ENCODE measurements around the gene SLC23A2. TPM values are rescaled to one million over a fixed set of nuclear protein-coding genes. Genes with fewer than 3 reads are reported as not detected.
"Not testable (repeated sequence)": the region's sequence is repeated elsewhere in the genome, so short reads cannot be mapped to it uniquely, and the experiment has no call there.

Gene SLC23A2
- total RNA-seq, 2 experiments from 2014 or later, result 12.9 to 14.1 TPM

GRCh38 chr20:4937407-4938319, 63.6 kb downstream of the SLC23A2 start:
- H3K36me3 Mint-ChIP-seq (ENCODE audit: low read depth), result no peaks in the 10 kb centered on the region
- no peak for DNase-seq
- no peak overlapping the region for H3K4me3 Mint-ChIP-seq
- no peaks in the 10 kb centered on the region for H3K27me3 Mint-ChIP-seq
- H3K27ac Mint-ChIP-seq, result no peak overlapping the region
- no peaks in the 10 kb centered on the region for H3K9me3 Mint-ChIP-seq
- peaks cover 3% of the 10 kb centered on the region for H3K4me1 Mint-ChIP-seq
- CTCF ChIA-PET, result interaction anchor here (0.7 to 1.1 kb wide), 5 partner anchors 12 to 299 kb away, joined by 3 to 4 read pairs (median 3); no protein-coding TSS in a partner anchor
- POLR2A ChIA-PET, result no interaction called here

GRCh38 chr20:4936851-4937406, 64.4 kb downstream of the SLC23A2 start:
- H3K27ac Mint-ChIP-seq, result no peak overlapping the region
- no peak overlapping the region for H3K4me3 Mint-ChIP-seq
- peaks cover 3% of the 10 kb centered on the region for H3K36me3 Mint-ChIP-seq (ENCODE audit: low read depth)
- ChIA-PET CTCF (no interaction called here), POLR2A (no interaction called here)
- no peaks in the 10 kb centered on the region for H3K4me1 Mint-ChIP-seq
- H3K27me3 Mint-ChIP-seq, result no peaks in the 10 kb centered on the region
- DNase-seq, result no peak
- no peaks in the 10 kb centered on the region for H3K9me3 Mint-ChIP-seq

GRCh38 chr20:4936392-4936850, 64.9 kb downstream of the SLC23A2 start:
- ChIA-PET POLR2A (no interaction called here), CTCF (no interaction called here)
- no peak for DNase-seq
- Mint-ChIP-seq H3K9me3 (no peaks in the 10 kb centered on the region), H3K4me3 (no peak overlapping the region), H3K4me1 (no peaks in the 10 kb centered on the region), H3K27ac (no peak overlapping the region), H3K27me3 (no peaks in the 10 kb centered on the region), H3K36me3 (ENCODE audit: low read depth) (peaks cover 3% of the 10 kb centered on the region)

GRCh38 chr20:4932061-4932460, 69.2 kb downstream of the SLC23A2 start:
- H3K27me3 Mint-ChIP-seq, result no peaks in the 10 kb centered on the region
- no peak for DNase-seq
- H3K4me3 Mint-ChIP-seq, result no peak overlapping the region
- no peaks in the 10 kb centered on the region for H3K9me3 Mint-ChIP-seq
- peaks cover 3% of the 10 kb centered on the region for H3K36me3 Mint-ChIP-seq (ENCODE audit: low read depth)
- H3K4me1 Mint-ChIP-seq, result peaks cover 10% of the 10 kb centered on the region
- CTCF ChIA-PET, result interaction anchor here (0.6 to 1.6 kb wide), 2 partner anchors 16 to 38 kb away, joined by 3 to 4 read pairs; no protein-coding TSS in a partner anchor
- POLR2A ChIA-PET, result no interaction called here
- no peak overlapping the region for H3K27ac Mint-ChIP-seq

- no peak for DNase-seq
- H3K27me3 Mint-ChIP-seq, result no peaks in the 10 kb centered on the region
- no peak overlapping the region for H3K27ac Mint-ChIP-seq
- H3K36me3 Mint-ChIP-seq (ENCODE audit: low read depth), result peaks cover 8% of the 10 kb centered on the region
- peaks cover 16% of the 10 kb centered on the region for H3K4me1 Mint-ChIP-seq
- CTCF ChIA-PET, result interaction anchor here (1.7 kb wide), 1 partner anchor 26 kb away, joined by 4 read pairs; no protein-coding TSS in a partner anchor
- POLR2A ChIA-PET, result no interaction called here
- no peaks in the 10 kb centered on the region for H3K9me3 Mint-ChIP-seq
- no peak overlapping the region for H3K4me3 Mint-ChIP-seq
Observed at GRCh38 chr20:4929686-4930397, 71.5 kb downstream of the SLC23A2 start.

GRCh38 chr20:4926531-4927156, 74.7 kb downstream of the SLC23A2 start:
- ChIA-PET POLR2A (no interaction called here), CTCF (interaction anchor here (0.6 kb wide), 1 partner anchor 187 kb away, joined by 5 read pairs; no protein-coding TSS in a partner anchor)

GRCh38 chr20:4925842-4926530, 75.3 kb downstream of the SLC23A2 start:
- Mint-ChIP-seq H3K4me3 (no peak overlapping the region), H3K4me1 (peaks cover 16% of the 10 kb centered on the region), H3K27me3 (no peaks in the 10 kb centered on the region), H3K9me3 (no peaks in the 10 kb centered on the region), H3K36me3 (ENCODE audit: low read depth) (peaks cover 4% of the 10 kb centered on the region), H3K27ac (no peak overlapping the region)
- DNase-seq, result no peak
- POLR2A ChIA-PET, result no interaction called here
- CTCF ChIA-PET, result interaction anchor here (0.6 kb wide), 1 partner anchor 186 kb away, joined by 5 read pairs; no protein-coding TSS in a partner anchor

More at GRCh38 chr20:4926531-4927156, 74.7 kb downstream of the SLC23A2 start:
- H3K4me1 Mint-ChIP-seq, result peaks cover 16% of the 10 kb centered on the region
- no peaks in the 10 kb centered on the region for H3K9me3 Mint-ChIP-seq
- H3K4me3 Mint-ChIP-seq, result no peak overlapping the region
- no peaks in the 10 kb centered on the region for H3K27me3 Mint-ChIP-seq
- H3K27ac Mint-ChIP-seq, result no peak overlapping the region
- H3K36me3 Mint-ChIP-seq (ENCODE audit: low read depth), result peaks cover 4% of the 10 kb centered on the region
- no peak for DNase-seq

GRCh38 chr20:4924446-4924845, 76.9 kb downstream of the SLC23A2 start:
- ChIA-PET CTCF (no interaction called here), POLR2A (no interaction called here)
- Mint-ChIP-seq H3K27ac (no peak overlapping the region), H3K4me1 (peaks cover 11% of the 10 kb centered on the region), H3K27me3 (no peaks in the 10 kb centered on the region), H3K9me3 (no peaks in the 10 kb centered on the region), H3K36me3 (ENCODE audit: low read depth) (peaks cover 4% of the 10 kb centered on the region), H3K4me3 (no peak overlapping the region)
- DNase-seq, result no peak

GRCh38 chr20:4924032-4924431, 77.3 kb downstream of the SLC23A2 start:
- peaks cover 4% of the 10 kb centered on the region for H3K36me3 Mint-ChIP-seq (ENCODE audit: low read depth)
- H3K4me3 Mint-ChIP-seq, result no peak overlapping the region
- DNase-seq, result no peak
- no peaks in the 10 kb centered on the region for H3K9me3 Mint-ChIP-seq
- peaks cover 11% of the 10 kb centered on the region for H3K4me1 Mint-ChIP-seq
- H3K27ac Mint-ChIP-seq, result no peak overlapping the region
- ChIA-PET POLR2A (no interaction called here), CTCF (no interaction called here)
- no peaks in the 10 kb centered on the region for H3K27me3 Mint-ChIP-seq

- Mint-ChIP-seq H3K36me3 (ENCODE audit: low read depth) (peaks cover 4% of the 10 kb centered on the region), H3K27ac (no peak overlapping the region), H3K4me1 (peaks cover 6% of the 10 kb centered on the region), H3K9me3 (no peaks in the 10 kb centered on the region), H3K27me3 (no peaks in the 10 kb centered on the region), H3K4me3 (no peak overlapping the region)
- CTCF ChIA-PET, result no interaction called here
- no peak for DNase-seq
- POLR2A ChIA-PET, result no interaction called here
Observed at GRCh38 chr20:4922186-4922585, 79.1 kb downstream of the SLC23A2 start.

GRCh38 chr20:4921271-4921670, 80.0 kb downstream of the SLC23A2 start:
- H3K4me1 Mint-ChIP-seq; H3K36me3 Mint-ChIP-seq (ENCODE audit: low read depth); H3K27ac Mint-ChIP-seq; H3K4me3 Mint-ChIP-seq; H3K9me3 Mint-ChIP-seq; CTCF ChIA-PET; H3K27me3 Mint-ChIP-seq; POLR2A ChIA-PET; DNase-seq: not testable (repeated sequence)

- H3K27me3 Mint-ChIP-seq, result no peaks in the 10 kb centered on the region
- POLR2A ChIA-PET, result no interaction called here
- H3K27ac Mint-ChIP-seq, result no peak overlapping the region
- DNase-seq, result no peak
- no peak overlapping the region for H3K4me3 Mint-ChIP-seq
- H3K9me3 Mint-ChIP-seq, result no peaks in the 10 kb centered on the region
- H3K36me3 Mint-ChIP-seq (ENCODE audit: low read depth), result peaks cover 2% of the 10 kb centered on the region
- CTCF ChIA-PET, result no interaction called here
- no peaks in the 10 kb centered on the region for H3K4me1 Mint-ChIP-seq
Observed at GRCh38 chr20:4920655-4921054, 80.7 kb downstream of the SLC23A2 start.

Measured in activated CD4-positive, alpha-beta memory T cell treated with anti-CD3 and anti-CD28 coated beads, Interleukin-2, amount 10 ng/mL, durations not matched to agents 7 days and 5 days (primary cell).